ENCODE data around the gene UQCC5. TPM values are rescaled to one million over a fixed set of nuclear protein-coding genes. Genes with fewer than 3 reads are reported as not detected.
A peak's percentile ranks its signal among the peaks of the same experiment; 100 is the strongest.

Gene UQCC5
- total and polyA plus RNA-seq, 2 donors (not counting 3 experiments of a cell fraction or from before 2014, with no cell fraction given): 9.9 to 22.6 TPM

- no peaks in the 10 kb centered on the region for H3K27me3 ChIP-seq (ENCODE audit: control insufficient read depth in 2 of 2, insufficient read depth in 2 of 2, low read length in 2 of 2)
- H3K79me2 ChIP-seq (ENCODE audit: control insufficient read depth, insufficient read depth, low read length): peaks cover 61% of the 10 kb centered on the region
- no peak overlapping the region for H2AFZ ChIP-seq (ENCODE audit: low read depth, low read length)
- peak overlapping the region; percentile 39 for H3K27ac ChIP-seq (ENCODE audit: insufficient read depth, low read depth, low read length)
- intact Hi-C loops (cut with micrococcal nuclease): no loop called here
- FAIRE-seq: no peak
- H3K9me1 ChIP-seq (replicated peaks; ENCODE audit: control insufficient read depth, extremely low read depth, insufficient read depth, low read length): no peaks in the 10 kb centered on the region
- CTCF ChIA-PET: no interaction called here
- BruUV-seq (replicated peaks): no TSS peak
- H3K4me3 ChIP-seq (replicated peaks in 1 of 3; ENCODE audit: insufficient read depth in 1 of 3, low read depth in 1 of 3, low read length in 3 of 3): peak overlapping the region in 2 of 3 experiments; percentile 10 to 40
- H3K9me3 ChIP-seq (replicated peaks; ENCODE audit: control insufficient read depth, insufficient read depth, low read length): no peaks in the 10 kb centered on the region
- TF ChIP-seq POLR2A (IDR thresholded peaks at IDR 0.05; ENCODE audit: low read depth, low read length): no peak
- no peak for TF ChIP-seq EZH2 (IDR thresholded peaks at IDR 0.05; ENCODE audit: borderline replicate concordance, low read depth, low read length, severe bottlenecking)
- TF ChIP-seq JUN (IDR thresholded peaks at IDR 0.05; ENCODE audit: borderline replicate concordance, insufficient read depth, insufficient read length, low read depth): no peak
- TF ChIP-seq CTCF (IDR thresholded peaks at IDR 0.05; ENCODE audit: extremely low read depth in 1 of 2, insufficient read depth in 1 of 2, low read depth in 1 of 2, low read length in 2 of 2): no peak
- no peak for TF ChIP-seq POLR2AphosphoS5 (IDR thresholded peaks at IDR 0.05; ENCODE audit: insufficient read depth, low read depth, low read length)
- TF ChIP-seq MYC (IDR thresholded peaks at IDR 0.05; ENCODE audit: low read depth, low read length): no peak
- TF ChIP-seq FOS (IDR thresholded peaks at IDR 0.05; ENCODE audit: borderline replicate concordance, insufficient read depth, low read length): no peak
- TF ChIP-seq MAX (IDR thresholded peaks at IDR 0.05; ENCODE audit: insufficient read depth, insufficient read length): no peak
- no peak for TF ChIP-seq GATA2 (IDR thresholded peaks at IDR 0.05; ENCODE audit: insufficient read depth, insufficient read length, low read depth, low read length)
- peaks cover 0 to 2% of the 10 kb centered on the region in 2 experiments for H3K36me3 ChIP-seq (ENCODE audit: control insufficient read depth in 2 of 2, extremely low read depth in 1 of 2, insufficient read depth in 2 of 2, low read length in 2 of 2)
- peak overlapping the region; percentile 20 for H3K4me2 ChIP-seq (ENCODE audit: insufficient read depth, low read length)
- H3K4me1 ChIP-seq (ENCODE audit: control insufficient read depth, extremely low read depth, insufficient read depth, low read length): peaks cover 63% of the 10 kb centered on the region
- peak overlapping the region; percentile 34 for H3K9ac ChIP-seq (replicated peaks; ENCODE audit: extremely low read depth, insufficient read depth, low read length)
- DNase-seq (ENCODE audit: low read depth, low spot score): no peak
- no peaks in the 10 kb centered on the region for H4K20me1 ChIP-seq (replicated peaks; ENCODE audit: control insufficient read depth, extremely low read depth, insufficient read depth, low read length)
- dilution Hi-C loops (cut with MboI; ENCODE audit: extremely low pct_ligation_motif_present, low sequenced_read_pairs): no loop called here
- POLR2A ChIA-PET: interaction anchor here (1.7 kb wide), 1 partner anchor 44 kb away, joined by 7 read pairs; no protein-coding TSS in a partner anchor
Observed at GRCh38 chr3:52534281-52535183, 1.9 kb upstream of the UQCC5 start.
